MG63 (cell line): ENCODE data around the gene RAB35. TPM values are rescaled to one million over a fixed set of nuclear protein-coding genes. Genes with fewer than 3 reads are reported as not detected.

ENCODE experiments used
- DNase-seq: peaks from one replicate; pipeline ENCODE4 v3.0.0-alpha.2; 2020
- H3K27me3 ChIP-seq: fragments of 250-450 bp; sonication (Bioruptor Pico); 2 replicates; pipeline ENCODE4 v1.5.1; 2020; ENCODE audit warnings: mild to moderate bottlenecking, moderate library complexity
- H3K36me3 ChIP-seq: fragments of 250-450 bp; sonication (Bioruptor Pico); 2 replicates; pipeline ENCODE4 v1.5.1; 2020; ENCODE audit warnings: mild to moderate bottlenecking, moderate library complexity
- H3K4me3 ChIP-seq: fragments of 250-450 bp; sonication (Bioruptor Pico); 2 replicates; pipeline ENCODE4 v1.5.1; 2020; ENCODE audit warnings: mild to moderate bottlenecking, moderate library complexity
- H3K9me3 ChIP-seq: fragments of 250-450 bp; sonication (Bioruptor Pico); 2 replicates; pipeline ENCODE4 v1.5.1; 2020; ENCODE audit warnings: mild to moderate bottlenecking, moderate library complexity
- total RNA-seq: library from RNA; depleted of rRNA; stranded (reverse); fragments of >200 nt; shearing (Covaris generic); gene quantifications from 2 replicates; pipeline ENCODE4 v1.2.3, GENCODE V29; 2014; ENCODE audit warnings: low replicate concordance

The RAB35 gene
- total RNA-seq, 1 experiment from 2014 or later = 57.1 TPM

GRCh38 chr12:120079411-120080400 lies 36.8 kb downstream of the RAB35 start:
- Histone ChIP-seq H3K4me3 (no peak overlapping the region), H3K36me3 (no peaks in the 10 kb centered on the region), H3K27me3 (peaks cover 2% of the 10 kb centered on the region; the same call in 1 of the 2 replicates), H3K9me3 (no peaks in the 10 kb centered on the region)
- DNase-seq = no peak

- DNase-seq = no peak
- Histone ChIP-seq H3K9me3 (no peaks in the 10 kb centered on the region), H3K4me3 (no peak overlapping the region), H3K27me3 (peaks cover 2% of the 10 kb centered on the region; the same call in 1 of the 2 replicates), H3K36me3 (no peaks in the 10 kb centered on the region)
Measured at GRCh38 chr12:120078868-120079267, 37.7 kb downstream of the RAB35 start.

DNA sequence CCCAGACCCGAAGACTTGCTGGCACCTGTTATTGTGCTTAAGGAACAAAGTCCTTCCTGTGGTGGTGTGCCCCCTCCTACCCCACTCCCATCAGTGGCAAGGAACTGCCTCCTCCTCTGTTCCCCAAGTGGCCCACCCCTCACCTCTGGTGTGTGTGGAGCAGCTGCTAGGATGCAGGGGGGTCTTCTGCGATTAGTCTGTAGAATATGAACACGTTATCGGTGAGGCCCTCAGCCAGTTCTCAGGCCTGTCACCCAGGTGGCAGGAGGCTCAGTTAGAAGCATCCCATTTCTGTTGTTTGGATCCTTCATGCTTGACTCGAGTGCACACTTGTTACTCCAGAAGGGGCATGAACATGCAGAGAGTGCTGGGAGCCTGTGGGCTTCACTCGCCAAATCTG lies 39.3 kb downstream of the RAB35 start:
- no peak for DNase-seq
- H3K4me3 ChIP-seq = no peak overlapping the region

DNA sequence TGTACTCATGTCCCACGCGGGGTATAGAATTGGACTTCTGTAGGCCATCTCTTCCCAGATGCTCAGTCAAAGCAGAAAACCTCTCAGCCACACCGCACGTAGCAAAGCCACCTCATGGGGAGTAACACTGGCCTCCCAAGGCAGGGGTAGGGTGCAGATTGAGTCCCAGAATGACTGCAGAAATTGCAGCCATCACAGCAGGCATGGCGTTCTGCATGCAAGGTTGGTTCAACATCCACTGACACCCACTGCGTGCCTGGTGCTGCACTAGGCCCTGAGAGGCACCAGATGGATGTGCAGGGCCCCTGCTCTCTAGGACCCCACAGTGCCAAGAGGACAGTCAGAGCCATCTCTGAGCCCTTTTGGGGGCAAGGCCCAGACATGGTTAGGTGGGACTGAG lies 39.9 kb downstream of the RAB35 start:
- Histone ChIP-seq H3K4me3 (no peak overlapping the region), H3K36me3 (no peaks in the 10 kb centered on the region), H3K27me3 (peaks cover 2% of the 10 kb centered on the region; the same call in 1 of the 2 replicates), H3K9me3 (no peaks in the 10 kb centered on the region)
- DNase-seq = no peak

More for the DNA sequence above, 39.3 kb downstream of the RAB35 start:
- H3K27me3 ChIP-seq = peaks cover 2% of the 10 kb centered on the region; the same call in 1 of the 2 replicates
- H3K9me3 ChIP-seq = no peaks in the 10 kb centered on the region
- no peaks in the 10 kb centered on the region for H3K36me3 ChIP-seq

GRCh38 chr12:120075034-120075616 lies 41.4 kb downstream of the RAB35 start:
- Histone ChIP-seq H3K36me3 (no peaks in the 10 kb centered on the region), H3K4me3 (no peak overlapping the region), H3K9me3 (no peaks in the 10 kb centered on the region), H3K27me3 (peaks cover 2% of the 10 kb centered on the region; the same call in 1 of the 2 replicates)
- no peak for DNase-seq

- no peaks in the 10 kb centered on the region for H3K36me3 ChIP-seq
- H3K4me3 ChIP-seq = no peak overlapping the region
- no peak for DNase-seq
- H3K9me3 ChIP-seq = no peaks in the 10 kb centered on the region
- H3K27me3 ChIP-seq = peaks cover 2% of the 10 kb centered on the region; the same call in 1 of the 2 replicates
Measured at GRCh38 chr12:120072472-120073249, 43.9 kb downstream of the RAB35 start.

- Histone ChIP-seq H3K4me3 (no peak overlapping the region), H3K36me3 (no peaks in the 10 kb centered on the region), H3K27me3 (peaks cover 2% of the 10 kb centered on the region; the same call in 1 of the 2 replicates), H3K9me3 (no peaks in the 10 kb centered on the region)
- no peak for DNase-seq
Measured at GRCh38 chr12:120071493-120072020, 45.0 kb downstream of the RAB35 start.

DNA sequence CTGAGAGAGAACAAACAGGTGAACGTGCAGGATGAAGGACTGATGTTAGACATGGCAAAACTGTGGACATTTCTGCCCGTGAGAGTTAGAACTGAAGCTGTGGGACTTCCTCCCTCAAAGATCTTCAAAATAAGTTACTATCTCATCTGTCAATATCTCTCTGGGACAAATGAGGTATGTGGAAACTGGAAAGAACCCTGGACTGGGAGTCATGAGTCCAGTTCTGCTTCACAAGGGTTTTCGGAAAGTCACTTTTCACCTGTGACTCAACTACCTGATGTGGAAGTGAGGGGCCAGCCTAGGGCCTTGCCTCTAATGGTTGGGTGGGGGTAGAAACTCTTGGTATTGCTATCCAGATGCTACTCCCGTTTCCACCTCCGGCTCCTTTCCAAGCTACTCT lies 47.3 kb downstream of the RAB35 start:
- no peak overlapping the region for H3K4me3 ChIP-seq
- DNase-seq = no peak
- no peaks in the 10 kb centered on the region for H3K9me3 ChIP-seq
- no peaks in the 10 kb centered on the region for H3K36me3 ChIP-seq
- H3K27me3 ChIP-seq = no peaks in the 10 kb centered on the region

DNA sequence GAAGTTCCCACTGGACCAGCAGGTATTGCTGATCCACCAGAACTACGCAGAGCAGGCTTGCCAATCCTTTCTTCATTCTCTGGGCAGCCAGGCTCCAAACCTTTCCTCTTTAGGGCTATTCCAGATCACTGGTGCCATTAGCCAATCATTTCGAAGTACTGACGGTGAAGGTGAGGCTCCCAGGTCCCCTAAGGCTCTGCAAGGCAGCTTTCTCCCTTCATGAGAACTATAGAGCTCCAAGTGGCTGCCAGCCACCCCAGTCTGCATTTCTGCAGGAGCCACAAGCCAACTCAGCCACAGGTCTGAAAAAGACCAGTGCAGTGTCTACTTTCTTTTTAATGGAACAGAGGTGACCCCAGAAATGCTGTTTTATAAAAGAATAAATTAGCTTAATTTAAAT lies 48.7 kb downstream of the RAB35 start:
- Histone ChIP-seq H3K27me3 (0 out of 2 replicates have a peak, but pooled peaks cover 2% of the 10 kb centered on the region), H3K4me3 (no peak overlapping the region), H3K9me3 (no peaks in the 10 kb centered on the region), H3K36me3 (no peaks in the 10 kb centered on the region)
- DNase-seq = no peak

- H3K27me3 ChIP-seq = 0 out of 2 replicates have a peak, but pooled peaks cover 2% of the 10 kb centered on the region
- H3K36me3 ChIP-seq = no peaks in the 10 kb centered on the region
- no peak overlapping the region for H3K4me3 ChIP-seq
- no peaks in the 10 kb centered on the region for H3K9me3 ChIP-seq
- DNase-seq = no peak
Measured at GRCh38 chr12:120067084-120067869, 49.3 kb downstream of the RAB35 start.

- no peaks in the 10 kb centered on the region for H3K36me3 ChIP-seq
- H3K4me3 ChIP-seq = no peak overlapping the region
- H3K9me3 ChIP-seq = no peaks in the 10 kb centered on the region
- 0 out of 2 replicates have a peak, but pooled peaks cover 2% of the 10 kb centered on the region for H3K27me3 ChIP-seq
- no peak for DNase-seq
Measured at GRCh38 chr12:120066341-120066740, 50.2 kb downstream of the RAB35 start.

DNA sequence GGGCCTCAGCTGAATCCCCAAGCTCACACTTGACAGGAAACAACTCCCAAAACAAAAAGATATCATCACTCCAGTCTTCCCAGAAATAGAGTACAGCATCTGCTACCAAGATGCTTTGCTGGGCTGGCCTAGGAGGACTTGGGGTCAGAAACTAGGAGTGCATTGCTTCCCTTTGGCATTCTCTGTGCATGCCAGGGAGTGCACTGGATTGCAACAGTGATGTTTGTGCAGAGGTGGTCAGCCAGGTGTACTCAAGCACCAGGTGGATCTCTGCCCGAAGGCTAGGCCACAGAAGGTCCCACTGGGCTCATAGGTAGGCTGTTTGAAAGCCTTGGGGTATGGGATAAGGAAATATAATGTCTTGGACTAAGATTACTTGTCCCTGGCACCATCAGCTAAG lies 51.1 kb downstream of the RAB35 start:
- 0 out of 2 replicates have a peak, but pooled peaks cover 2% of the 10 kb centered on the region for H3K27me3 ChIP-seq
- no peak overlapping the region for H3K4me3 ChIP-seq
- no peak for DNase-seq
- H3K9me3 ChIP-seq = no peaks in the 10 kb centered on the region
- H3K36me3 ChIP-seq = no peaks in the 10 kb centered on the region

- no peak overlapping the region for H3K4me3 ChIP-seq
- no peaks in the 10 kb centered on the region for H3K9me3 ChIP-seq
- DNase-seq = no peak
- no peaks in the 10 kb centered on the region for H3K36me3 ChIP-seq
- peaks cover 2% of the 10 kb centered on the region; the same call in 1 of the 2 replicates for H3K27me3 ChIP-seq
Measured at GRCh38 chr12:120064054-120064940, 52.3 kb downstream of the RAB35 start.

DNA sequence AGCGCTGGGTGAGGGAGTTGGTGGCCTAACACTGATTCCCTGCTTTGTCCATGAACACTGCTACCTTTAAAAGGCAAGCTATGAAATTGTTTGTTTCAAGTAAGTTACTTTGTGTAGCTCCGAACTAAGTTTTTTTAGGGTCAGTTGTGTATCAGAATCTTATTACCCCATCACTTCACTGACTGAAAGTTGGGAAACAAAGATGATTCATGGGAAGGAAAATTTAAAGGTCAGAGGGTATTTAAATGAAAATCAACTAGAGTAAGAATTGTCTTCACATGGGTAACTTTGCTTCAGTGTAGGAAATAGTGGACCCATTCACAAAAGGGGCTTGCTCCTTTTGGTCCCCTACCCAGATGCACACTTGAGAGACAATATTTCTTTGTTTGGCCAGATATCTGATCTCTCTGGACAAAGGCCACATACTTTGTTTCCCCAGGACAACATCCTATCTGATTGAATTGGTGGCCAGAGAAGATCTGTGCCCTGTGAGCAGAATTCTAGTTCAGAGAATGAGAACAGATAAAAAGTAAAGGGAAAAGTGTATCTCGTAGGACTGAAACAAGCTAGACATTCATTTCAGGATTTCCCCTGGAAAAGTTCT lies 53.5 kb downstream of the RAB35 start:
- H3K36me3 ChIP-seq = no peaks in the 10 kb centered on the region
- DNase-seq = no peak
- no peaks in the 10 kb centered on the region for H3K9me3 ChIP-seq
- H3K4me3 ChIP-seq = no peak overlapping the region
- H3K27me3 ChIP-seq = peaks cover 2% of the 10 kb centered on the region; the same call in 1 of the 2 replicates
